Osteocyte (in vitro differentiated cells): Measurements from ENCODE around the gene ASB3. TPM values are rescaled to one million over a fixed set of nuclear protein-coding genes. Genes with fewer than 3 reads are reported as not detected.

Experiments
- DNase-seq: peaks from one replicate; pipeline ENCODE4 v3.0.0; 2021; ENCODE audit warnings: mixed read lengths; ENCODE audit not compliant: unreplicated experiment; ENCODE audit errors: extremely low spot score
- H3K27ac Mint-ChIP-seq: one replicate; pipeline ENCODE4 v1.8.0; 2021; ENCODE audit warnings: mild to moderate bottlenecking, mixed read lengths; ENCODE audit not compliant: unreplicated experiment
- H3K27me3 Mint-ChIP-seq: one replicate; pipeline ENCODE4 v1.8.0; 2021; ENCODE audit warnings: mixed read lengths; ENCODE audit not compliant: unreplicated experiment
- H3K36me3 Mint-ChIP-seq: one replicate; pipeline ENCODE4 v1.8.0; 2021; ENCODE audit warnings: mixed read lengths; ENCODE audit not compliant: unreplicated experiment
- H3K4me1 Mint-ChIP-seq: one replicate; pipeline ENCODE4 v1.8.0; 2021; ENCODE audit warnings: mixed read lengths; ENCODE audit not compliant: unreplicated experiment
- H3K4me3 Mint-ChIP-seq: one replicate; pipeline ENCODE4 v1.8.0; 2021; ENCODE audit warnings: mild to moderate bottlenecking, moderate library complexity, mixed read lengths; ENCODE audit not compliant: unreplicated experiment
- H3K9me3 Mint-ChIP-seq: one replicate; pipeline ENCODE4 v1.8.0; 2021; ENCODE audit warnings: mixed read lengths; ENCODE audit not compliant: unreplicated experiment
- CTCF ChIP-seq: fragments of 200-600 bp; sonication (generic); IDR thresholded peaks from 2 replicates; pipeline ENCODE4 v1.5.0; 2021; ENCODE audit warnings: antibody characterized with exemption, mild to moderate bottlenecking, moderate library complexity
- total RNA-seq: library from RNA; stranded (reverse); gene quantifications from 2 replicates; pipeline ENCODE4 v1.2.1, GENCODE V29; 2021

The ASB3 gene
- total RNA-seq, 1 donor from 2014 or later, result 21.8 TPM

- no peak for DNase-seq
- TF ChIP-seq CTCF, result no peak
- peaks cover 21% of the 10 kb centered on the region for H3K9me3 Mint-ChIP-seq
- no peaks in the 10 kb centered on the region for H3K27me3 Mint-ChIP-seq
- H3K36me3 Mint-ChIP-seq, result peaks cover 39% of the 10 kb centered on the region
- no peak overlapping the region for H3K27ac Mint-ChIP-seq
- H3K4me3 Mint-ChIP-seq, result no peak overlapping the region
- peaks cover 2% of the 10 kb centered on the region for H3K4me1 Mint-ChIP-seq
Measured at GRCh38 chr2:53708988-53709387, 77.8 kb downstream of the ASB3 start.

GRCh38 chr2:53701221-53701620 is 85.5 kb downstream of the ASB3 start:
- Mint-ChIP-seq H3K27me3 (no peaks in the 10 kb centered on the region), H3K9me3 (no peaks in the 10 kb centered on the region), H3K4me3 (no peak overlapping the region), H3K4me1 (no peaks in the 10 kb centered on the region), H3K27ac (no peak overlapping the region), H3K36me3 (peaks cover 30% of the 10 kb centered on the region)
- TF ChIP-seq CTCF, result no peak
- no peak for DNase-seq

DNA sequence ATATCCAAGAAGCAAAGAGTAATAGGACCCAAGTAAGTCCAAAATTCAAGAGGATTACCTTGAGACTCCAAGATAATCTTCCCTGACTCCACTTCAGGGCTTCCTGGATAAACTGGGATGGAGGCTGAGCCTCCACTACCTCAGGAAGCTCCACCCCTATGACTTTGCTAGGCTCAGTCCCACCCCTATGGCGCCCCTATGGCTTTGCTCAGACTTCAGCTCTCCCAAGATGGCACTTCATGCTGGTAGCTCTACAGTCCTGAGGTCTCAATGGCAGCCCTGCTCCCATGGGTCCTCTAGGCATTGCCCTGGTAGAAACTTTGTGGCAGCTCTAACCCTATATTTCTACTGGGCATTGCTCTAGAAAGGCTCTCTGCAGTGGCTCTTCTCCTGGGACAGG is 89.1 kb downstream of the ASB3 start:
- Mint-ChIP-seq H3K4me1 (no peaks in the 10 kb centered on the region), H3K4me3 (no peak overlapping the region), H3K27me3 (no peaks in the 10 kb centered on the region), H3K36me3 (peaks cover 30% of the 10 kb centered on the region), H3K9me3 (no peaks in the 10 kb centered on the region), H3K27ac (no peak overlapping the region)
- TF ChIP-seq CTCF, result no peak
- no peak for DNase-seq

DNA sequence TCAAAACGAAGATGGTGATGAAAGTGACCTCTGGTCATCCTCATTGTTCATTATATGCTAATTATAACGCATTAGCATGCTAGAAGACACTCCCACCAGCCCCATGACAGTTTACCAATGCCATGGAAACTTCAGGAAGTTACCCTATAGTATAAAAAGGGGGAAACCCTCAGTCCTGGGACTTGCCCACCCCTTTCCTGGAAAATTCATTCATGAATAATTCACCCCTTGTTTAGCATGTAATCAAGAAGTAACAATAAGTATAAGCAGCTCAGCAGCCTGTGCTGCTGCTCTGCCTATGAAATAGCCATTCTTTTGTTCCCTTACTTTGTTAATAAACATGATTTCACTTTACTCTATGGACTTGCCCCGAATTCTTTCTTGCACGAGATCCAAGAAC is 89.7 kb downstream of the ASB3 start:
- no peaks in the 10 kb centered on the region for H3K27me3 Mint-ChIP-seq
- no peaks in the 10 kb centered on the region for H3K9me3 Mint-ChIP-seq

DNA sequence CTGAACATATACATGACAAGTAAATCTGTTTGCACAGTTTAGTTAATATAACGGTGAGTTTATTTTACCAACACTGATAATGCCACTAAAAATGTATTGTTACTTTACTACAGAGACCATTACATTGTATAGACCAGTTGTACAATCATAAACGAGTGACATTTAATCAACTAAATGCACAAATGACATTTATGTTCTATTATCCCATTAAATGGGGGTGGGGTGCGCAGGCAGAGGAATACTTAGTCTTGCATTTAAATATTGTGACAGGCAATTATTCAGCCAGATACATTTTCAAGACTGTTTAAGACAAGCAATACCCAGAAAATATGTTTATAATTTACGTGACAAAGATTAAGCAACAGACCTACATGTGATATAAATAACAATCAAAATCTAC is 91.2 kb downstream of the ASB3 start:
- H3K36me3 Mint-ChIP-seq, result peaks cover 25% of the 10 kb centered on the region
- no peaks in the 10 kb centered on the region for H3K27me3 Mint-ChIP-seq
- H3K27ac Mint-ChIP-seq, result no peak overlapping the region

More for the DNA sequence above, 89.7 kb downstream of the ASB3 start:
- no peaks in the 10 kb centered on the region for H3K4me1 Mint-ChIP-seq
- TF ChIP-seq CTCF, result no peak
- no peak for DNase-seq
- no peak overlapping the region for H3K27ac Mint-ChIP-seq
- no peak overlapping the region for H3K4me3 Mint-ChIP-seq
- H3K36me3 Mint-ChIP-seq, result peaks cover 26% of the 10 kb centered on the region

More for the DNA sequence above, 91.2 kb downstream of the ASB3 start:
- H3K4me1 Mint-ChIP-seq, result no peaks in the 10 kb centered on the region
- no peak for TF ChIP-seq CTCF
- no peak overlapping the region for H3K4me3 Mint-ChIP-seq
- DNase-seq, result no peak
- no peaks in the 10 kb centered on the region for H3K9me3 Mint-ChIP-seq
